SK-N-DZ (cell line): ENCODE data around the gene JMJD1C.
"Not testable (repeated sequence)": the region's sequence is repeated elsewhere in the genome, so short reads cannot be mapped to it uniquely, and the experiment has no call there.

Source experiments
- DNase-seq: peaks from one replicate; pipeline ENCODE4 v3.0.0-alpha.2; 2015; ENCODE audit warnings: low spot score

Gene JMJD1C

GRCh38 chr10:63300801-63301200 lies 165.0 kb downstream of the JMJD1C start:
- no peak for DNase-seq

GRCh38 chr10:63297941-63298340 lies 167.8 kb downstream of the JMJD1C start:
- DNase-seq = no peak

- no peak for DNase-seq
These were observed 171.0 kb downstream of the JMJD1C start for GRCh38 chr10:63294781-63295180.

- DNase-seq = not testable (repeated sequence)
These were observed 172.9 kb downstream of the JMJD1C start for GRCh38 chr10:63292847-63293246.

GRCh38 chr10:63288170-63288569 lies 177.6 kb downstream of the JMJD1C start:
- DNase-seq = no peak

GRCh38 chr10:63286754-63287264 lies 179.0 kb downstream of the JMJD1C start:
- no peak for DNase-seq

GRCh38 chr10:63286340-63286739 lies 179.4 kb downstream of the JMJD1C start:
- no peak for DNase-seq

GRCh38 chr10:63283901-63284300 lies 181.9 kb downstream of the JMJD1C start:
- not testable (repeated sequence) for DNase-seq

GRCh38 chr10:63283093-63283492 lies 182.7 kb downstream of the JMJD1C start:
- DNase-seq = no peak

- no peak for DNase-seq
These were observed 183.8 kb downstream of the JMJD1C start for GRCh38 chr10:63281967-63282366.

- no peak for DNase-seq
These were observed 185.4 kb downstream of the JMJD1C start for GRCh38 chr10:63280386-63280785.

- DNase-seq = no peak
These were observed 190.7 kb downstream of the JMJD1C start for GRCh38 chr10:63275094-63275493.

- no peak for DNase-seq
These were observed 192.2 kb downstream of the JMJD1C start for GRCh38 chr10:63273577-63273976.

GRCh38 chr10:63268798-63269503 lies 196.8 kb downstream of the JMJD1C start:
- peak; percentile 87 for DNase-seq

GRCh38 chr10:63268149-63268797 lies 197.5 kb downstream of the JMJD1C start:
- peak; percentile 23 for DNase-seq

- DNase-seq = peak; percentile 4
These were observed 198.2 kb downstream of the JMJD1C start for GRCh38 chr10:63267414-63268148.

GRCh38 chr10:63266391-63267316 lies 199.1 kb downstream of the JMJD1C start:
- DNase-seq = no peak

GRCh38 chr10:63265683-63266235 lies 200.0 kb downstream of the JMJD1C start:
- no peak for DNase-seq

GRCh38 chr10:63265222-63265617 lies 200.6 kb downstream of the JMJD1C start:
- DNase-seq = peak; percentile 4

GRCh38 chr10:63264617-63265221 lies 201.1 kb downstream of the JMJD1C start:
- DNase-seq = no peak
